Measurements from ENCODE around the gene DHX34. TPM values are rescaled to one million over a fixed set of nuclear protein-coding genes. Genes with fewer than 3 reads are reported as not detected.
"Not testable (repeated sequence)": the region's sequence is repeated elsewhere in the genome, so short reads cannot be mapped to it uniquely, and the experiment has no call there.

Gene DHX34
- total RNA-seq, 1 experiment from 2014 or later = 8.7 TPM

- DNase-seq (ENCODE audit: low read depth) = no peak
These were observed 25.2 kb upstream of the DHX34 start for GRCh38 chr19:47323872-47324271.

GRCh38 chr19:47324502-47324901 lies 24.6 kb upstream of the DHX34 start:
- DNase-seq (ENCODE audit: low read depth) = no peak

GRCh38 chr19:47330466-47330869 lies 18.6 kb upstream of the DHX34 start:
- no peak for DNase-seq (ENCODE audit: low read depth)

GRCh38 chr19:47331490-47331889 lies 17.6 kb upstream of the DHX34 start:
- DNase-seq (ENCODE audit: low read depth) = no peak

- DNase-seq (ENCODE audit: low read depth) = peak; percentile 43
These were observed 17.1 kb upstream of the DHX34 start, which contains the start of gene C5AR2 for GRCh38 chr19:47331931-47332547. C5AR2 (plus strand) TSS chr19:47332175; CDS start chr19:47340800, 8,625 bp downstream.

GRCh38 chr19:47336765-47337718 lies 12.1 kb upstream of the DHX34 start:
- not testable (repeated sequence) for DNase-seq (ENCODE audit: low read depth)

GRCh38 chr19:47339196-47339880 lies 9.8 kb upstream of the DHX34 start:
- DNase-seq (ENCODE audit: low read depth) = no peak

GRCh38 chr19:47340477-47341208 lies 8.5 kb upstream of the DHX34 start:
- no peak for DNase-seq (ENCODE audit: low read depth)

- no peak for DNase-seq (ENCODE audit: low read depth)
These were observed 7.4 kb upstream of the DHX34 start for GRCh38 chr19:47341734-47342133.

GRCh38 chr19:47343194-47343802 lies 5.8 kb upstream of the DHX34 start:
- no peak for DNase-seq (ENCODE audit: low read depth)

- no peak for DNase-seq (ENCODE audit: low read depth)
These were observed 4.7 kb upstream of the DHX34 start for GRCh38 chr19:47344425-47344824.

- not testable (repeated sequence) for DNase-seq (ENCODE audit: low read depth)
These were observed 3.1 kb upstream of the DHX34 start for GRCh38 chr19:47346024-47346423.

GRCh38 chr19:47350630-47351029 lies 1.5 kb downstream of the DHX34 start:
- no peak for DNase-seq (ENCODE audit: low read depth)

GRCh38 chr19:47351548-47351947 lies 2.4 kb downstream of the DHX34 start:
- peak; percentile 47 for DNase-seq (ENCODE audit: low read depth)

- no peak for DNase-seq (ENCODE audit: low read depth)
These were observed 3.0 kb downstream of the DHX34 start for GRCh38 chr19:47352095-47352494.

- DNase-seq (ENCODE audit: low read depth) = no peak
These were observed 4.2 kb downstream of the DHX34 start for GRCh38 chr19:47353307-47353712.

- DNase-seq (ENCODE audit: low read depth) = no peak
These were observed 7.8 kb downstream of the DHX34 start for GRCh38 chr19:47356900-47357299.

GRCh38 chr19:47357788-47358680 lies 8.9 kb downstream of the DHX34 start:
- no peak for DNase-seq (ENCODE audit: low read depth)

GRCh38 chr19:47358936-47359335 lies 9.8 kb downstream of the DHX34 start:
- no peak for DNase-seq (ENCODE audit: low read depth)

- DNase-seq (ENCODE audit: low read depth) = no peak
These were observed 13.2 kb downstream of the DHX34 start for GRCh38 chr19:47362321-47362720.

Measured in RPMI7951 (cell line).